ENCODE data around the gene SCMH1. TPM values are rescaled to one million over a fixed set of nuclear protein-coding genes. Genes with fewer than 3 reads are reported as not detected.
A peak's percentile ranks its signal among the peaks of the same experiment; 100 is the strongest.

The SCMH1 gene
- polyA plus RNA-seq, 1 of the 3 experiments (the other 2 are of a cell fraction), result 38.5 TPM

DNA sequence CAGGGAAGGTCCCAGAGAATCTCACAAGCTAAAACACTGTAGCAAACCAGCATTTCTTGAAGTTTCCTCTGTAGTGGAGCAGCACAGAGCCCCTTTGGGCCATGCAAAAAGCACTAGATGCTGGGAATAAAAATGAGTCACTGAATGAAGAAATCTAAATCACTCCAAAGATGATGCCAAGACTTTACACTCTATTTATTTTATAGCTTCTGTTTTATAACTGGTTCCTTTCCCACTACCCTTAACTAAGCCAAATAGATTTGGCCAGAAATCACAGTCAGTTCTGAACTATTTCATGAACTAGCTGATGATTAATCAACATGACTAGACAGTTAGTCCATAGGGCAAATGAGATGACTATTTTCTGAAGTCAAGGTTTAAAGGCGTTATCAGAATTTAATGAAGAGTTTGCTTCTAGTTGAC lies 89.5 kb downstream of the SCMH1 start (continued):
- TF ChIP-seq FOXJ3 (CRISPR knock-in tag; IDR thresholded peaks at IDR 0.05) (no peak), POLR2AphosphoS5 (IDR thresholded peaks at IDR 0.05; ENCODE audit: low read depth, low read length) (no peak), JUND (IDR thresholded peaks at IDR 0.05) (0 out of 2 replicates have a peak, but pooled peaks have one; percentile 28), RFX5 (IDR thresholded peaks at IDR 0.05; ENCODE audit: low read length) (no peak), YY1 (IDR thresholded peaks at IDR 0.05; ENCODE audit: low read depth) (no peak), SMC3 (IDR thresholded peaks at IDR 0.05; ENCODE audit: low read depth, low read length) (no peak), RAD21 (IDR thresholded peaks at IDR 0.05; ENCODE audit: low read length) (no peak), ELF1 (IDR thresholded peaks at IDR 0.05) (no peak), NRF1 (IDR thresholded peaks at IDR 0.05; ENCODE audit: low read depth, low read length) (no peak), EZH2phosphoT487 (IDR thresholded peaks at IDR 0.05; ENCODE audit: borderline replicate concordance, low read depth) (no peak), EP300 (IDR thresholded peaks at IDR 0.05; ENCODE audit: borderline replicate concordance in 1 of 2, low read depth in 1 of 2, low read length in 1 of 2) (no peak), NFIC (IDR thresholded peaks at IDR 0.05; ENCODE audit: borderline replicate concordance) (peak; percentile 44; the same call in 1 of the 2 replicates), CHD2 (IDR thresholded peaks at IDR 0.05; ENCODE audit: low read length, partially characterized antibody) (no peak)
- TF ChIP-seq, protein P1, sequence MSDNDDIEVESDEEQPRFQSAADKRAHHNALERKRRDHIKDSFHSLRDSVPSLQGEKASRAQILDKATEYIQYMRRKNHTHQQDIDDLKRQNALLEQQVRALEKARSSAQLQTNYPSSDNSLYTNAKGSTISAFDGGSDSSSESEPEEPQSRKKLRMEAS (IDR thresholded peaks at IDR 0.05; ENCODE audit: low read depth), result no peak
- TF ChIP-seq, protein P2, sequence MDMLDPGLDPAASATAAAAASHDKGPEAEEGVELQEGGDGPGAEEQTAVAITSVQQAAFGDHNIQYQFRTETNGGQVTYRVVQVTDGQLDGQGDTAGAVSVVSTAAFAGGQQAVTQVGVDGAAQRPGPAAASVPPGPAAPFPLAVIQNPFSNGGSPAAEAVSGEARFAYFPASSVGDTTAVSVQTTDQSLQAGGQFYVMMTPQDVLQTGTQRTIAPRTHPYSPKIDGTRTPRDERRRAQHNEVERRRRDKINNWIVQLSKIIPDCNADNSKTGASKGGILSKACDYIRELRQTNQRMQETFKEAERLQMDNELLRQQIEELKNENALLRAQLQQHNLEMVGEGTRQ (IDR thresholded peaks at IDR 0.05; ENCODE audit: borderline replicate concordance, low read depth, low read length), result no peak
- TF ChIP-seq, protein P3, sequence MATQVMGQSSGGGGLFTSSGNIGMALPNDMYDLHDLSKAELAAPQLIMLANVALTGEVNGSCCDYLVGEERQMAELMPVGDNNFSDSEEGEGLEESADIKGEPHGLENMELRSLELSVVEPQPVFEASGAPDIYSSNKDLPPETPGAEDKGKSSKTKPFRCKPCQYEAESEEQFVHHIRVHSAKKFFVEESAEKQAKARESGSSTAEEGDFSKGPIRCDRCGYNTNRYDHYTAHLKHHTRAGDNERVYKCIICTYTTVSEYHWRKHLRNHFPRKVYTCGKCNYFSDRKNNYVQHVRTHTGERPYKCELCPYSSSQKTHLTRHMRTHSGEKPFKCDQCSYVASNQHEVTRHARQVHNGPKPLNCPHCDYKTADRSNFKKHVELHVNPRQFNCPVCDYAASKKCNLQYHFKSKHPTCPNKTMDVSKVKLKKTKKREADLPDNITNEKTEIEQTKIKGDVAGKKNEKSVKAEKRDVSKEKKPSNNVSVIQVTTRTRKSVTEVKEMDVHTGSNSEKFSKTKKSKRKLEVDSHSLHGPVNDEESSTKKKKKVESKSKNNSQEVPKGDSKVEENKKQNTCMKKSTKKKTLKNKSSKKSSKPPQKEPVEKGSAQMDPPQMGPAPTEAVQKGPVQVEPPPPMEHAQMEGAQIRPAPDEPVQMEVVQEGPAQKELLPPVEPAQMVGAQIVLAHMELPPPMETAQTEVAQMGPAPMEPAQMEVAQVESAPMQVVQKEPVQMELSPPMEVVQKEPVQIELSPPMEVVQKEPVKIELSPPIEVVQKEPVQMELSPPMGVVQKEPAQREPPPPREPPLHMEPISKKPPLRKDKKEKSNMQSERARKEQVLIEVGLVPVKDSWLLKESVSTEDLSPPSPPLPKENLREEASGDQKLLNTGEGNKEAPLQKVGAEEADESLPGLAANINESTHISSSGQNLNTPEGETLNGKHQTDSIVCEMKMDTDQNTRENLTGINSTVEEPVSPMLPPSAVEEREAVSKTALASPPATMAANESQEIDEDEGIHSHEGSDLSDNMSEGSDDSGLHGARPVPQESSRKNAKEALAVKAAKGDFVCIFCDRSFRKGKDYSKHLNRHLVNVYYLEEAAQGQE (IDR thresholded peaks at IDR 0.05; ENCODE audit: low read depth, low read length), result no peak

DNA sequence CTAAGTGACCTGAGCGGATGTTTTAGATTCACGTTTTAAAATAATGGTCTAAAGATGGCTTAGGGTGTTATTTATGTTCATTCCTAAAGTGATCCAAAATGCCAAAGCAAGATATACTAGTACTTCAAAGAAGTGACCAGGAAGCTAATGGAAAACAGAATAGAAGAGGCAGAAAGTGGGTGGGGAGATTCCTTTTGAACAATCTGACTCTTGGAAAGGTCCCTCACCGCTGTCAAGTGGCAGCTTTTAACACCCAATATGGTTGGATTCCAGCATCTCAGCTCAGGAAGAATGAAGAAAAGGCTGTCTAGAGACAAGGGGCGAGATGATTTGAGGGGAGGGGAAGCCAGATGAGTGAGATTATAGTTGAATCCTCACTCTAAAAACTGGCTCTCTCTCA lies 90.3 kb downstream of the SCMH1 start:
- no peak for TF ChIP-seq YY1 (IDR thresholded peaks at IDR 0.05; ENCODE audit: low read depth)
- no peak for TF ChIP-seq RFX5 (IDR thresholded peaks at IDR 0.05; ENCODE audit: low read length)
- no peak for TF ChIP-seq MXI1 (IDR thresholded peaks at IDR 0.05; ENCODE audit: low read depth, low read length)
- no peak for TF ChIP-seq TEAD4 (IDR thresholded peaks at IDR 0.05; ENCODE audit: borderline replicate concordance, insufficient read depth)
- TF ChIP-seq CHD2 (IDR thresholded peaks at IDR 0.05; ENCODE audit: low read length, partially characterized antibody), result no peak
- TF ChIP-seq, protein P1 (IDR thresholded peaks at IDR 0.05; ENCODE audit: low read depth), result no peak
- TF ChIP-seq FOXJ3 (CRISPR knock-in tag; IDR thresholded peaks at IDR 0.05), result no peak
- Histone ChIP-seq H4K20me1 (ENCODE audit: insufficient read depth) (no peaks in the 10 kb centered on the region; the same call in 1 of the 2 replicates), H3K9me3 (no peaks in the 10 kb centered on the region), H3K27ac (ENCODE audit: low read depth in 2 of 2, low read length in 1 of 2) (peak overlapping the region in 1 of 2 experiments; percentile 59; a peak in 2 of 4 replicates), H3K36me3 (replicated peaks in 1 of 2; ENCODE audit: control insufficient read depth in 1 of 2, insufficient read depth in 2 of 2, low read length in 1 of 2) (peaks cover 17 to 25% of the 10 kb centered on the region in 2 experiments), H3K4me1 (ENCODE audit: control insufficient read depth in 1 of 2, insufficient read depth in 2 of 2, low read depth in 1 of 2, low read length in 1 of 2) (peaks cover 3 to 19% of the 10 kb centered on the region in 2 experiments; a peak in 3 of 4 replicates), H3K9me2 (no peaks in the 10 kb centered on the region), H3K27me3 (ENCODE audit: insufficient read depth) (no peaks in the 10 kb centered on the region), H3K4me2 (no peak overlapping the region), H2AFZ (ENCODE audit: low read depth) (no peak overlapping the region), H3K4me3 (ENCODE audit: low read depth in 2 of 2, low read length in 1 of 2) (no peak overlapping the region), H3K9ac (no peak overlapping the region), H3F3A (replicated peaks; ENCODE audit: insufficient read depth) (peaks cover 31% of the 10 kb centered on the region), H3K79me2 (ENCODE audit: insufficient read depth) (no peaks in the 10 kb centered on the region)
- DNase-seq, result no peak
- CTCF ChIA-PET, result interaction anchor here (0.7 to 1.9 kb wide), 2 partner anchors 28 to 106 kb away, joined by 3 to 5 read pairs; no protein-coding TSS in a partner anchor
- POLR2A ChIA-PET, result no interaction called here
- 87% methylated on average over 4 of the region's 4 CpGs for WGBS (ENCODE audit: low lambda C conversion rate)

All from SK-N-SH (cell line).